KMS-11 (cell line): ENCODE results near the gene DNPH1.

Experiments used
- H2AFZ ChIP-seq: fragments of 200-600 bp; sonication (generic); 2 replicates; pipeline ENCODE4 v1.6.1; 2016; ENCODE audit warnings: antibody characterized with exemption, mixed run types, low read depth
- H3K27ac ChIP-seq: fragments of 200-600 bp; sonication (generic); 2 replicates; pipeline ENCODE4 v1.6.1; 2016; ENCODE audit warnings: mild to moderate bottlenecking, mixed run types
- H3K27me3 ChIP-seq: fragments of 200-600 bp; sonication (generic); 2 replicates; pipeline ENCODE4 v1.6.1; 2017; ENCODE audit warnings: mild to moderate bottlenecking, low read depth, mixed run types, moderate library complexity; ENCODE audit not compliant: insufficient read depth
- H3K36me3 ChIP-seq: fragments of 200-600 bp; sonication (generic); 2 replicates; pipeline ENCODE4 v1.6.1; 2017; ENCODE audit warnings: mild to moderate bottlenecking, mixed run types; ENCODE audit not compliant: insufficient read depth
- H3K4me1 ChIP-seq: fragments of 200-600 bp; sonication (generic); 2 replicates; pipeline ENCODE4 v1.6.1; 2016; ENCODE audit warnings: mild to moderate bottlenecking, low read depth, mixed run types; ENCODE audit not compliant: poor library complexity, severe bottlenecking
- H3K4me2 ChIP-seq: fragments of 200-600 bp; sonication (generic); 2 replicates; pipeline ENCODE4 v1.7.0; 2016; ENCODE audit warnings: mild to moderate bottlenecking, mixed run types
- H3K4me3 ChIP-seq: fragments of 200-600 bp; sonication (generic); IDR thresholded peaks from 2 replicates; pipeline ENCODE4 v1.6.1; 2017; ENCODE audit warnings: low read depth, low read length, mixed read lengths; ENCODE audit not compliant: insufficient read depth
- H3K79me2 ChIP-seq: fragments of 200-600 bp; sonication (generic); 2 replicates; pipeline ENCODE4 v1.6.1; 2016; ENCODE audit warnings: low read depth, mixed run types; ENCODE audit not compliant: insufficient read depth
- H3K9ac ChIP-seq: fragments of 200-600 bp; sonication (generic); 2 replicates; pipeline ENCODE4 v1.6.1; 2016; ENCODE audit warnings: mild to moderate bottlenecking, mixed run types
- H4K20me1 ChIP-seq: fragments of 200-600 bp; sonication (generic); 2 replicates; pipeline ENCODE4 v1.6.1; 2016; ENCODE audit warnings: mild to moderate bottlenecking, mixed run types; ENCODE audit not compliant: insufficient read depth
- TF ChIP-seq, protein P1 (sequence below): fragments of 200-600 bp; sonication (generic); conservative IDR thresholded peaks from 2 replicates; pipeline ENCODE4 v1.6.1; 2017; ENCODE audit warnings: low read depth, mild to moderate bottlenecking, antibody characterized with exemption, low read length, moderate library complexity, mixed read lengths

The DNPH1 gene

DNA sequence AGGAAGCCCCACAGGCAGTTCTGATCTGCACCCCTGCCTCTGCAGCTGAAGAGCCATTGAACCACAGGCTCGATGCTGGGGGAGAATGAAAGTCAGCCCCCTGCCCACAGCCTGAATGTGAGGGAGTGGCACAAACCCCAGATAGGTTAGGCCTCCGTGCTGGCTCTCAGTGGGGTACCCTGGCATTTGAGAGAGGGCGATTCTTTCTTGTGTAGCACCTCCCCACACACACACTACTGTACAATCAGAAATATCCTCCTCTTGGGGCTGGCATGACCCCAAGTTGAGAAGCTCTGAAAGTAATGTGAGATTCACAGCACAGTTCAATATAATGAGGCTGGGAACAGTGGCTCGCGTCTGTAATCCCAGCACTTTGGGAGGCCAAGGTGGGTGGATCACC lies 31.9 kb upstream of the DNPH1 start:
- Histone ChIP-seq H3K4me1 (peaks cover 29% of the 10 kb centered on the region), H3K4me3 (no peak overlapping the region), H3K27ac (no peak overlapping the region), H3K9ac (no peak overlapping the region), H3K79me2 (no peaks in the 10 kb centered on the region), H3K27me3 (no peaks in the 10 kb centered on the region), H3K36me3 (no peaks in the 10 kb centered on the region), H2AFZ (no peak overlapping the region), H4K20me1 (no peaks in the 10 kb centered on the region), H3K4me2 (no peak overlapping the region)
- TF ChIP-seq, protein P1, sequence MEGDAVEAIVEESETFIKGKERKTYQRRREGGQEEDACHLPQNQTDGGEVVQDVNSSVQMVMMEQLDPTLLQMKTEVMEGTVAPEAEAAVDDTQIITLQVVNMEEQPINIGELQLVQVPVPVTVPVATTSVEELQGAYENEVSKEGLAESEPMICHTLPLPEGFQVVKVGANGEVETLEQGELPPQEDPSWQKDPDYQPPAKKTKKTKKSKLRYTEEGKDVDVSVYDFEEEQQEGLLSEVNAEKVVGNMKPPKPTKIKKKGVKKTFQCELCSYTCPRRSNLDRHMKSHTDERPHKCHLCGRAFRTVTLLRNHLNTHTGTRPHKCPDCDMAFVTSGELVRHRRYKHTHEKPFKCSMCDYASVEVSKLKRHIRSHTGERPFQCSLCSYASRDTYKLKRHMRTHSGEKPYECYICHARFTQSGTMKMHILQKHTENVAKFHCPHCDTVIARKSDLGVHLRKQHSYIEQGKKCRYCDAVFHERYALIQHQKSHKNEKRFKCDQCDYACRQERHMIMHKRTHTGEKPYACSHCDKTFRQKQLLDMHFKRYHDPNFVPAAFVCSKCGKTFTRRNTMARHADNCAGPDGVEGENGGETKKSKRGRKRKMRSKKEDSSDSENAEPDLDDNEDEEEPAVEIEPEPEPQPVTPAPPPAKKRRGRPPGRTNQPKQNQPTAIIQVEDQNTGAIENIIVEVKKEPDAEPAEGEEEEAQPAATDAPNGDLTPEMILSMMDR: no peak

DNA sequence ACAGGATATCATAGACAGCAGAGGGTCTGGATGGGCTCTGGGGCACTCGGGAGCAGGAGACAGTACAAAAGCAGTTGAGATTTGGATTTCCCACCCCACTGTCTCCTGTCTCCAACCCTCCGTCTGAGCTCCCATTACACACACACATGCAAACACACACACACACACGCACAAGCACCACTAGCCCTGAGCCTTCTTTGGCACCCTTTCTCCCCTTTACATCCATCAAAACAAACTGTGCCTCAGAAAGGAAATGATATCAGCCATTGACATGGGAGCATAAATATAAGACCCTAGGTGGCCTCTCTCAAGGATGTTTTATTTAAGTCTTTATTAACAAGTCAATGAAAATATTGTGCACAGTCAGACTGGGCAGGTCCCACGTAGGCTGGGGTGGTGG lies 31.5 kb upstream of the DNPH1 start:
- TF ChIP-seq, protein P1: no peak
- H3K36me3 ChIP-seq: no peaks in the 10 kb centered on the region
- no peaks in the 10 kb centered on the region for H3K79me2 ChIP-seq
- no peak overlapping the region for H2AFZ ChIP-seq
- no peak overlapping the region for H3K27ac ChIP-seq
- H3K27me3 ChIP-seq: no peaks in the 10 kb centered on the region
- H4K20me1 ChIP-seq: no peaks in the 10 kb centered on the region
- H3K4me2 ChIP-seq: no peak overlapping the region
- no peak overlapping the region for H3K4me3 ChIP-seq
- H3K4me1 ChIP-seq: peaks cover 29% of the 10 kb centered on the region
- H3K9ac ChIP-seq: no peak overlapping the region

DNA sequence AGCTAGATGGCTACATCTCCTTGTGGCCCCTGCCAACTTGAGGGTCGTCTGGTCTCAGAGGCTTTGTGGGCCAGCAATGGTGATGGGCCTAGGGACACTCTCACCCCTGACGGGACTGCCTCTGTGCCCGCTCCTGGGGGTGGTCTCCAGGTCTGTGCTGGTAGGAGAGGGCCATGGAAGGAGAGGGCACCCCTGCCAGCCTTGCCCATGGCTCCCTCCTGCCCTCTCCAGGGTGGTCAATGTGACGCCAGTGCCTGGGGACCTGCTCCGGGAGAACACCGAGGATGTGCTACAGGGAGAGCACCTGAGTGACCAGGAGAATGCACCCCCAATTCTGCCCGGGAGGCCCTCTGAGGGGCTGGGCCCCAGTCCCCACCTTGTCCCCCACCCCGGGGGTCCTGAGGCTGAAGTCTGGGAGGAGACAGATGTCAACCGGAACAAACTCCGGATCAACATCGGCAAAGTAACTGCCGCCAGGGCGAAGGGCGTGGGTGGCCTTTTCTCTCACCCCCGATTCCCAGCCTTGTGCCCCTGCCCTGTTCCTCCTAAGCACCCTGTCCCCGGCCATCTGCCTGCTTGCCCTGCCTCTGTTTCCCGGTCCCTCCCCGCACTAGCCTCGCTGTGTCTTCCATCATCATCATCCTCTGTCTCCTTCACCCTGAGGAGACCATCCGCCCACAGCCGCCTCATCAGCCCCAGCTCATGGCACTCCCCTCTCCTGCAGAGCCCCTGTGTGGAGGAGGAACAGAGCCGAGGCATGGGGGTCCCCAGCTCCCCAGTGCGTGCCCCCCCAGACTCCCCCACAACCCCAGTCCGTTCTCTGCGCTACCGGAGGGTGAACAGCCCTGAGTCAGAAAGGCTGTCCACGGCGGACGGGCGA lies 29.8 kb upstream of the DNPH1 start:
- no peak overlapping the region for H3K27ac ChIP-seq
- no peaks in the 10 kb centered on the region for H3K36me3 ChIP-seq
- no peak overlapping the region for H2AFZ ChIP-seq
- no peaks in the 10 kb centered on the region for H3K79me2 ChIP-seq
- no peaks in the 10 kb centered on the region for H4K20me1 ChIP-seq
- H3K9ac ChIP-seq: no peak overlapping the region
- no peaks in the 10 kb centered on the region for H3K27me3 ChIP-seq
- no peak overlapping the region for H3K4me3 ChIP-seq
- TF ChIP-seq, protein P1: no peak
- peaks cover 29% of the 10 kb centered on the region for H3K4me1 ChIP-seq
- H3K4me2 ChIP-seq: no peak overlapping the region

DNA sequence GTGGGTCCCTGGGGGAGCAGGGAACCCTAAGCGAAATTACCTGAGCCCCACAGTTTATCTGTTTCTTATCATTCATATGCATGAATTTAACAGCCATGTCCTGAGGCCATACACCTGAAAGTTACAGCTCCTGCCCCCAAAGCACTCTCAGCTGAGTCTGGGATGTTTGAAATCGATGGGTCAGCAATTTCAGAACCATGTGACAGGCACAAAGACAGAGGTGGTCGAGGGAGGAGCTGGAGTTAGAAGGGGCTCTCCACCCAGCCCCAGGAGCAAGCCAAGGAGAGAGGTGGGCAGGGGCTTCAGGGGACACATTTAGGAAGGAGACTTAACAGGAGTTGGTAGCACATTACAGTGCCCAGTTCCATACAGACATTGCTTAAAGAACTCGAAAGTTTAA lies 28.9 kb upstream of the DNPH1 start:
- Histone ChIP-seq H2AFZ (peak overlapping the region; percentile 58; the same call in 1 of the 2 replicates), H3K9ac (no peak overlapping the region), H3K4me3 (no peak overlapping the region), H4K20me1 (no peaks in the 10 kb centered on the region), H3K79me2 (no peaks in the 10 kb centered on the region), H3K4me1 (peaks cover 24% of the 10 kb centered on the region), H3K27me3 (no peaks in the 10 kb centered on the region), H3K4me2 (peak overlapping the region; percentile 58), H3K36me3 (no peaks in the 10 kb centered on the region), H3K27ac (peak overlapping the region; percentile 24; the same call in 1 of the 2 replicates)
- TF ChIP-seq, protein P1: no peak
